ENCODE results near the gene MAP7D3.
"Not testable (repeated sequence)": the region's sequence is repeated elsewhere in the genome, so short reads cannot be mapped to it uniquely, and the experiment has no call there.

The MAP7D3 gene, protein sequence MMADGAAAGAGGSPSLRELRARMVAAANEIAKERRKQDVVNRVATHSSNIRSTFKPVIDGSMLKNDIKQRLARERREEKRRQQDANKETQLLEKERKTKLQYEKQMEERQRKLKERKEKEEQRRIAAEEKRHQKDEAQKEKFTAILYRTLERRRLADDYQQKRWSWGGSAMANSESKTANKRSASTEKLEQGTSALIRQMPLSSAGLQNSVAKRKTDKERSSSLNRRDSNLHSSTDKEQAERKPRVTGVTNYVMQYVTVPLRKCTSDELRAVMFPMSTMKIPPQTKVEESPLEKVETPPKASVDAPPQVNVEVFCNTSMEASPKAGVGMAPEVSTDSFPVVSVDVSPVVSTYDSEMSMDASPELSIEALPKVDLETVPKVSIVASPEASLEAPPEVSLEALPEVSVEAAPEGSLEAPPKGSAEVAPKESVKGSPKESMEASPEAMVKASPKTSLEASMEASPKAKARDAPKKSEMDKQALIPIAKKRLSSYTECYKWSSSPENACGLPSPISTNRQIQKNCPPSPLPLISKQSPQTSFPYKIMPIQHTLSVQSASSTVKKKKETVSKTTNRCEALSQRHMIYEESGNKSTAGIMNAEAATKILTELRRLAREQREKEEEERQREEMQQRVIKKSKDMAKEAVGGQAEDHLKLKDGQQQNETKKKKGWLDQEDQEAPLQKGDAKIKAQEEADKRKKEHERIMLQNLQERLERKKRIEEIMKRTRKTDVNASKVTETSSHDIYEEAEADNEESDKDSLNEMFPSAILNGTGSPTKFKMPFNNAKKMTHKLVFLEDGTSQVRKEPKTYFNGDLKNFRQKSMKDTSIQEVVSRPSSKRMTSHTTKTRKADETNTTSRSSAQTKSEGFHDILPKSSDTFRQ

DNA sequence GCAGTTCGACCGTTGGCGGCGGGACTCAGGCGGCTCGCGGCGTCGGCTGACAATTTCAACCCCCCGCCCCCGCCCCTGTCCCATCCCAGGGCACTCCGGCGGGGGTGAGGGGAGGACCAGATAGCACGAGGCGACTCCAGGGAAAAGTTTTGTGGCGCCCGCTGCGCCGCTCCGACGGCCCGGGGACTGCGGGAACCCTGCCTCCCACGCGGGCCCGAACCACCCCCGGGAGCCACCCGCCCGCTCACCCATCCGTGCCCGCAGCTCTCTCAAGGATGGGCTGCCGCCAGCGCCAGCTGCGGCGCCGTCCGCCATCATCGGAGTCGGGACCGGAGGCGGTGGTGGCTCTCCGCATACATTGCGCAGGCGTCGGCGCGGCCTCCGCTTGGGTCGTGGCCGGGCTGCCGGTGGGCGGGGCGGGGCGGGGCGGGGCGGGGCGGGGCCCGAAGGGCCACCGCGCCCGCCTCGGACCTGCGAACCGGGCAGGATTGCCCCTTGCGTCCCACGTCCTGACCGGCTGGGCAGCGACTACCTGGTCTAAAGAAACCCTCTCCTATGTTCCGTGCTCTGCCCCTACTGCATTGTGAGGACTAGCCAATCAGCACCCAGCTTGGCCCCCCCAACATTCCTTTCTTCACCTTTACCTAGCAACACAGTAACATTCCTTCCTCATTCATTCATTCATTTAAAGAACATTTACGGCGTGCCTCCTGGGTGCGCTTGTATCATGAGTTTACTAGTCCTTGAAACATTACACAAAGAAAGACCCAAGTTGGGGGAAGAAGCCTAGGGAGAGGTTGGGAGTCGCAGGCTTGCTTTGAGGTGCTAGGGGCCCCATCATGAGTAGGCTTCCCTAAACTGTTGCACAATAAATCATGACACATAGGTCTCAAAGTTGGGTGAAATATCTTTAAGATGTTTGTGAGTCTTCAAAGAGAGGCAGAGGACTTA is at the start of gene MAP7D3:
Gene MAP7D3 (minus strand): TSS at position 360 of the 951 bp plus-strand sequence. CDS start 42 bp downstream, at position 318.
- no peak for DNase-seq

DNA sequence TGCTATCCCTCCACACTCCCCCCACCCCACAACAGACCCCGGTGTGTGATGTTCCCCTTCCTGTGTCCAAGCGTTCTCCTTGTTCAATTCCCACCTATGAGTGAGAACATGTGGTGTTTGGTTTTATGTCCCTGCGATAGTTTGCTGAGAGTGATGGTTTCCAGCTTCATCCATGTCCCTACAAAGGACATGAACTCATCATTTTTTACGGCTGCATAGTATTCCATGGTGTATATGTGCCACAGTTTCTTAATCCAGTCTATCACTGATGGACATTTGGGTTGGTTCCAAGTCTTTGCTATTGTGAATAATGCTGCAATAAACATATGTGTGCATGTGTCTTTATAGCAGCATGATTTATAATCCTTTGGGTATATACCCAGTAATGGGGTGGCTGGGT is 49.5 kb upstream of the MAP7D3 start, which contains the start of gene ADGRG4:
Gene ADGRG4 (plus strand): TSS at position 243 of the 400 bp plus-strand sequence. CDS start 7,815 bp downstream, outside the sequence.
- not testable (repeated sequence) for DNase-seq

DNA sequence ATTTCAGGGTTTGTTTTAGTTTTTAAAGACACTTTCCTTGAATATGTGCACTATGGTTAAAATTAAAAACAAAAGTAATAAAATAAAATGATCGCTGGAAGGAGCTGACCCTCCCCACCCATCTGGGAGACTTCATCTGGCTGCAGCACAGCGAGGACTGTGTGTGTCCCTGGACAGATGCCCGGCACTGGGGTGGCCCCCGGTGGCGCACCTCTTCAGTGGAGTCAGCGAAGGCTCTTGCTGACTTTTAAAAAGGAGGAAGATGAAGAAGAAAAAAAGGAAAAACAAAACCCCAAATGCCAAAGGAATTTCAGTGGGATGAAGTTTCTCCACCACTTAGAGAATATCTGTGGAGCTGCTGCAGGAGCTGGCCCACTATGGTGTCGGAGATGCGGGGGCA is 44.2 kb upstream of the MAP7D3 start:
- no peak for DNase-seq

GRCh38 chrX:136292656-136293055 is 41.5 kb upstream of the MAP7D3 start:
- no peak for DNase-seq

- no peak for DNase-seq
These were observed 40.6 kb upstream of the MAP7D3 start for GRCh38 chrX:136291824-136292223.

GRCh38 chrX:136286375-136286774 is 35.2 kb upstream of the MAP7D3 start:
- DNase-seq, result not testable (repeated sequence)

GRCh38 chrX:136275553-136275952 is 24.4 kb upstream of the MAP7D3 start:
- DNase-seq, result no peak

DNA sequence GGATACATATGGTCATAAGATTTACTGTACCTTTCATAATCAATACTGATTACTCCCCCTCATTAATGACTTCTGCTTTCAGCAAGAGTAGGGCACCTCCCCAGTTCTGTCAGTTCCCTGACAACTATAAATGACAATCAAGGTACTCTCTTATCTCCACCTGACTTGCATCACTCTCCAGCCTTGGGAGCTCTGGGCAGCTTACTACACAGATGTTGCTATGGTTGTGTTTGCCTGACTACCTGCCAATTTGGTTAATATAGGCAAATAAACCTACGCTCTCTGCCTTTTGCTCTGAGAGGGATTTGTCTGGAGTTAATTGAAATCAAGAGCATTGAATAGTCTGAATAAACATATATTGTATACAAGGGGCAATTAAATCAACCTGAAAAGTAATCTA is 22.8 kb upstream of the MAP7D3 start:
- DNase-seq, result no peak

GRCh38 chrX:136272325-136272724 is 21.1 kb upstream of the MAP7D3 start:
- DNase-seq, result no peak

DNA sequence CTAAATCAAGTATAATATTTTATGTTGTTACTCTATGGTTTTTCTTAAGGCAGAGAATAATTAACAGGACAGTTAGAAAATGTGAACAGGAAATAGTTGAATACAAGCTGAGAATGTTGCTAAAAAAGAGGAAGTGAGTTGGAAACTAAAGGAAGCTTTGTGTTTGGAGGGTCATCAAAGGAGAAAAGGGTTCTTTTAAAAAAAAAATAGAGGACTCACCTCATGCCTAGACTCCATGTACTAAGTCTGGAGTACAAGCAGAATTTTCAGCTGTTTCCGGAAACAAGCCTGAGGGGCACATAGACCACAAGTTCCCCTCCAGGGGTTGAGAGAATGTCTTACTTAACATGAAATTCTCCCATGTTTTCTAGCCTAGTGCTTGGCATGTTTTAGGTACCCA is 20.1 kb upstream of the MAP7D3 start:
- no peak for DNase-seq

DNA sequence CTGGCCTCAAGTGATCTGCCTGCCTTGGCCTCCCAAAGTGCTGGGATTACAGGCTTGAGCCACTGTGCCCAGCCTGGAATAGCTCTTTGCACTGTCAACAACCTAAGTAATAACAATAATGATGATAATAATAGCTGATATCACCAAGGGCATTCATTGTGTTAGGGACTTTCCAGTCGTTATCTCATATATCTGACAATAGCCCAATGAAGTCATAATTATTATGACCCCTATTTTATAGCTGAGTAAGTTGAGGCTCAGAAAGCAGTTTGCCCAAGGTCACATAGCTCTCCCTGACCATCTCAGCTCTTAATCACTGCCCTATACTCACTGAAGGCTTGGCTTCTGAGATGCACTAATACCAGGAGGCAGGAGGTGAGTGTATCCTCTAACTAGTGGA is 18.7 kb upstream of the MAP7D3 start:
- no peak for DNase-seq

DNA sequence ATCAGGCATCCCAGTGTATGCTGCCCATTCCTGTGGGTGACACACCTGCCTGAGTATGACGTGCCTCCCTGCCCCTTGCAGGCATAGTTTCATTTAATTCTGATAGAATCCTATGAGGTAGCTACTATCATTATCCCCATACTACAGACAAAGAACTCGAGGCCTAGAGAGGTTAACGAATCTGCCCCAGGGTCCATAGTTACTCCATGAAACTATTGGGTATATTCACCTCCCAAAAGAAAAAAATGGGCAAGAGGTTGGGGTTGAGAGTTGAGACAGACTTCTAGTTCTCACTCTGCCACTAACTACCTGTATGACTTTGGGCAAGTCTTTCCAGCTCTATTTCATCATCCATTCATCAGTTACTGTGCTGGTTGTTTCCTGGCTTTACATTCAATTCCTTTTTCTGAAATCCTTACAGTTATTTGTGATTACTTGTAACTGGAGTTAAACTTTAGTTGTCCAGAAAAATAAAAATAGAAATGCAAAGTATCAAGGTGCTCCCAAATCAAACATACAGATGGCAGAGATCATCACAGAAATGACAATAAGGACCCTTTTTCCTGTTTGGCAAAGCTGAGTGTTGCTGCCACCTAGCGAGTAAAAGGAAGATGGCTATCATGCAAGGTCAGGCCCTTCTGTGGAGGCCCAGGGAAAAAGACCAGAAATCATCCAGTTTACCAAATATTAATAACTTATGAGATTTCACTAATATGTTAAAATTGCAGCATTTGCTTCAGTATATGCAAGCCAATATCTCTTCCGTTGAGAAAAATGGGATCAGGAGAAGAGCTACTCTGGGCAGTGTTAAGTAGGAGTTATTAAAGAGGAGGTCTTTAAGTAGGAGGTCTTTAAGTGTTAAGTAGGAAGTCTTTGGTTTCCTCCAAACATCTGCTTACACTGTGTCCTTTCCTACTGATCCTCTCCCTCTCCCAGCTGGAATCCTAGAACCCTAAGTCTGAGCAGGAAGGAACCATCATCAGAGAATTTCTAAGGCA is 17.1 kb upstream of the MAP7D3 start:
- DNase-seq, result no peak

GRCh38 chrX:136266828-136267227 is 15.6 kb upstream of the MAP7D3 start:
- DNase-seq, result no peak

- no peak for DNase-seq
These were observed 11.7 kb upstream of the MAP7D3 start for GRCh38 chrX:136262812-136263315.

GRCh38 chrX:136262243-136262642 is 11.0 kb upstream of the MAP7D3 start:
- no peak for DNase-seq

- no peak for DNase-seq
These were observed 10.1 kb upstream of the MAP7D3 start for GRCh38 chrX:136261321-136261720.

- DNase-seq, result no peak
These were observed 9.6 kb upstream of the MAP7D3 start for GRCh38 chrX:136260776-136261175.

GRCh38 chrX:136259543-136259942 is 8.3 kb upstream of the MAP7D3 start:
- DNase-seq, result no peak

- DNase-seq, result no peak
These were observed 7.8 kb upstream of the MAP7D3 start for GRCh38 chrX:136258951-136259350.

DNA sequence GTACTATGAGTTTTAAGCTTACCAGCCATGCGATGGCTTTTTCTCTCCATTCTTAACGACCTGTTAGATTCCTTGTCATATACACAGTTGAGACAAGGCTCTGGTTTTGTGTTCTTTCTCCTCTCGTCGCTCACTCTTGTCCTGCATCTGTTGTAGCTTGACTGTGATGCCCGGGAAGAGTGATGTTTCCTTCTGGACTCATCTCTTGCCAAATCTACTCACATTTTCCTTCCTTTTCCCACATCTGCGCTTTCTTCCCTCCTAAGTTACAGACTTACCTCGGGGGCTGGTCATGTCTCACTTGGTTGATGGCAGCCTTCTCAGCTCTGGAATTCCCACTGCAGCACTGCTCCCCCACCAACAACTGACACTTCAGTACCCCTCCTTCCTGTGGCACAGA is 4.8 kb upstream of the MAP7D3 start:
- no peak for DNase-seq

DNA sequence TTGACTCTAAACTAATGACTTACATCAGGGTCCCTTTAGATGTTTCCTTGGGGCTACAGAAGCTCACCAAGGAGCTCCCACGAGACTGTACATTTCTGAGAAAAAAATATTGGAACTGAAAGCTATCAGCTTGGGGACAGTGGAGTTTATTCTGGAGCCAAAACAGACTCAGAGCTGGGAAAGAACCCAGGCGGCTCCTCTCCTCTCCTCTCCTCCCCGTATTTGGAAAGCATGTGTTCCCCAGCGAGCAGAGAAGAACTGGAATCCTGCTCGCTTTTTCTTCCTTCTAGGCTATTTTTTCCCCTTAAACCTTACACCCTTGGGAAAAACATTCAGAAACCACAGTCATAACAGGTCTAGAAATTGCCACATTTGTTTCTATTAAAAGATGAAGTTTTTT is 4.3 kb upstream of the MAP7D3 start:
- DNase-seq, result no peak

Measured in NCI-H345 (cell line).